Measurements from ENCODE around the gene ADCY7. TPM values are rescaled to one million over a fixed set of nuclear protein-coding genes. Genes with fewer than 3 reads are reported as not detected.

Gene ADCY7
- total RNA-seq, 4 donors from 2014 or later = 14.0 to 38.9 (median 21.4) TPM

GRCh38 chr16:50248845-50249244 lies 17.5 kb upstream of the ADCY7 start:
- no peak for ATAC-seq (ENCODE audit: low FRiP score)
- DNase-seq (ENCODE audit: low spot score) = no peak
- TF ChIP-seq CTCF (IDR thresholded peaks at IDR 0.05) = no peak

- no peak for ATAC-seq (ENCODE audit: low FRiP score)
- no peak for TF ChIP-seq CTCF (IDR thresholded peaks at IDR 0.05)
- DNase-seq (ENCODE audit: low spot score) = no peak
Observed at GRCh38 chr16:50251375-50252081, 14.8 kb upstream of the ADCY7 start.

GRCh38 chr16:50252082-50252611 lies 14.2 kb upstream of the ADCY7 start:
- ATAC-seq (ENCODE audit: low FRiP score) (no peak), DNase-seq (ENCODE audit: low spot score) (no peak)
- no peak for TF ChIP-seq CTCF (IDR thresholded peaks at IDR 0.05)

GRCh38 chr16:50252874-50253513 lies 13.4 kb upstream of the ADCY7 start:
- no peak for TF ChIP-seq CTCF (IDR thresholded peaks at IDR 0.05)
- ATAC-seq (ENCODE audit: low FRiP score) = no peak
- DNase-seq (ENCODE audit: low spot score) = no peak

- no peak for DNase-seq (ENCODE audit: low spot score)
- no peak for ATAC-seq (ENCODE audit: low FRiP score)
Observed at GRCh38 chr16:50253514-50253910, 12.8 kb upstream of the ADCY7 start.

GRCh38 chr16:50254072-50254471 lies 12.3 kb upstream of the ADCY7 start:
- no peak for TF ChIP-seq CTCF (IDR thresholded peaks at IDR 0.05)
- DNase-seq (ENCODE audit: low spot score) = no peak
- ATAC-seq (ENCODE audit: low FRiP score) = no peak

More at GRCh38 chr16:50253514-50253910, 12.8 kb upstream of the ADCY7 start:
- TF ChIP-seq CTCF (IDR thresholded peaks at IDR 0.05) = no peak

- no peak for TF ChIP-seq CTCF (IDR thresholded peaks at IDR 0.05)
- no peak for DNase-seq (ENCODE audit: low spot score)
- no peak for ATAC-seq (ENCODE audit: low FRiP score)
Observed at GRCh38 chr16:50255538-50255937, 10.8 kb upstream of the ADCY7 start.

All from omental fat pad (tissue), 4 donors.